ENCODE results near the gene ATF7IP.

ATF7IP gene

GRCh38 chr12:14545144-14546124 lies 180.0 kb downstream of the ATF7IP start:
- no peak for TF ChIP-seq CTCF (IDR thresholded peaks at IDR 0.05; ENCODE audit: borderline replicate concordance, insufficient read depth, low read depth, low read length)
- no peak overlapping the region for H3K4me3 ChIP-seq (ENCODE audit: low read depth, low read length)

- TF ChIP-seq CTCF (IDR thresholded peaks at IDR 0.05; ENCODE audit: borderline replicate concordance, insufficient read depth, low read depth, low read length), result no peak
- no peak overlapping the region for H3K4me3 ChIP-seq (ENCODE audit: low read depth, low read length)
Measured at GRCh38 chr12:14547571-14547970, 182.1 kb downstream of the ATF7IP start.

- H3K4me3 ChIP-seq (ENCODE audit: low read depth, low read length), result no peak overlapping the region
- TF ChIP-seq CTCF (IDR thresholded peaks at IDR 0.05; ENCODE audit: borderline replicate concordance, insufficient read depth, low read depth, low read length), result no peak
Measured at GRCh38 chr12:14548609-14549008, 183.1 kb downstream of the ATF7IP start.

Data from GM12875 (cell line).